BJ (cell line): Measurements from ENCODE around the gene ARHGAP9. TPM values are rescaled to one million over a fixed set of nuclear protein-coding genes. Genes with fewer than 3 reads are reported as not detected.

Source experiments
- CTCF ChIA-PET: fragments of 350-600 bp; formaldehyde crosslinking; extraction: SDS; loops from one replicate; lab custom pipeline; 2021; ENCODE audit warnings: antibody characterized with exemption, inconsistent platforms; lab: Yijun Ruan, JAX
- POLR2A ChIA-PET: fragments of 300-600 bp; sonication (Branson Sonifier 250); formaldehyde crosslinking; extraction: SDS; loops from one replicate; lab custom pipeline; 2021; ENCODE audit warnings: antibody characterized with exemption; lab: Charles Lee
- DNase-seq: peaks from one replicate; pipeline ENCODE4 v3.0.0-alpha.2; 2011; ENCODE audit warnings: low read depth
- H3K27me3 ChIP-seq: 2 replicates; pipeline ENCODE4 v1.6.0; 2011; ENCODE audit warnings: low read length; ENCODE audit not compliant: control insufficient read depth, insufficient read depth
- H3K36me3 ChIP-seq: 2 replicates; pipeline ENCODE4 v1.5.1; 2011; ENCODE audit warnings: low read length; ENCODE audit not compliant: control insufficient read depth, insufficient read depth
- H3K4me3 ChIP-seq: 2 replicates; pipeline ENCODE4 v1.5.1; 2011; ENCODE audit warnings: low read depth, mild to moderate bottlenecking, control low read depth, low read length
- CTCF ChIP-seq: IDR thresholded peaks from 2 replicates; pipeline ENCODE4 v1.5.1; 2011; ENCODE audit warnings: low read depth, mild to moderate bottlenecking, control low read depth, inconsistent platforms, low read length, moderate library complexity; ENCODE audit not compliant: insufficient read depth
- polyA plus RNA-seq: library from polyadenylated mRNA; depleted of rRNA; stranded (reverse); fragments of >200 nt; gene quantifications from 2 replicates; pipeline ENCODE4 v1.2.3, GENCODE V29; 2011

Gene ARHGAP9
- polyA plus RNA-seq, 1 experiment, result 1.0 TPM

GRCh38 chr12:57476162-57476992 is 3.3 kb downstream of the ARHGAP9 start:
- peaks cover 41% of the 10 kb centered on the region for H3K27me3 ChIP-seq
- no peaks in the 10 kb centered on the region for H3K36me3 ChIP-seq
- no peak for DNase-seq
- ChIA-PET CTCF (interaction anchor here (0.9 to 3.1 kb wide), 6 partner anchors 11 to 191 kb away, joined by 3 to 38 read pairs (median 7); partner anchors contain the start of gene GLI1), POLR2A (no interaction called here)
- TF ChIP-seq CTCF, result peak; percentile 22; the same call in 1 of the 2 replicates
- peak overlapping the region; percentile 18; the same call in 1 of the 2 replicates for H3K4me3 ChIP-seq

GRCh38 chr12:57475271-57476161 is 4.2 kb downstream of the ARHGAP9 start:
- no peak for TF ChIP-seq CTCF
- DNase-seq, result no peak
- ChIA-PET CTCF (interaction anchor here (0.9 to 3.1 kb wide), 9 partner anchors 10 to 236 kb away, joined by 3 to 38 read pairs (median 5); partner anchors contain the start of gene GLI1), POLR2A (interaction anchor here (0.6 kb wide), 1 partner anchor 8 kb away, joined by 4 read pairs; no protein-coding TSS in a partner anchor)
- peak overlapping the region; percentile 18 for H3K4me3 ChIP-seq
- peaks cover 41% of the 10 kb centered on the region for H3K27me3 ChIP-seq
- no peaks in the 10 kb centered on the region for H3K36me3 ChIP-seq

GRCh38 chr12:57474862-57475261 is 4.8 kb downstream of the ARHGAP9 start:
- H3K4me3 ChIP-seq, result no peak overlapping the region
- ChIA-PET CTCF (interaction anchor here (1.0 to 3.1 kb wide), 8 partner anchors 9 to 235 kb away, joined by 3 to 38 read pairs (median 6); partner anchors contain the start of gene GLI1), POLR2A (no interaction called here)
- DNase-seq, result no peak
- H3K27me3 ChIP-seq, result peaks cover 41% of the 10 kb centered on the region
- TF ChIP-seq CTCF, result no peak
- no peaks in the 10 kb centered on the region for H3K36me3 ChIP-seq

GRCh38 chr12:57474430-57474829 is 5.2 kb downstream of the ARHGAP9 start:
- H3K4me3 ChIP-seq, result no peak overlapping the region
- no peaks in the 10 kb centered on the region for H3K36me3 ChIP-seq
- no peak for TF ChIP-seq CTCF
- peaks cover 41% of the 10 kb centered on the region for H3K27me3 ChIP-seq
- no peak for DNase-seq
- ChIA-PET CTCF (interaction anchor here (0.7 to 3.1 kb wide), 7 partner anchors 9 to 235 kb away, joined by 3 to 38 read pairs (median 5); partner anchors contain the start of gene GLI1), POLR2A (no interaction called here)
